Peyer's patch (tissue), 4 donors: ENCODE results near the gene SCYGR7. TPM values are rescaled to one million over a fixed set of nuclear protein-coding genes. Genes with fewer than 3 reads are reported as not detected.

Experiments
- DNase-seq, 3 donors: peaks; one replicate each; pipeline ENCODE4 v3.0.0-alpha.2; 2017 to 2019
- H3K27ac ChIP-seq, 4 donors: fragments of 200-600 bp; sonication (generic); one replicate each; pipeline ENCODE4 v1.5.1; 2016 to 2019
- H3K27me3 ChIP-seq, 2 donors: fragments of 200-600 bp; sonication (generic); one replicate each; pipeline ENCODE4 v1.5.1; 2019
- H3K36me3 ChIP-seq, 3 donors: fragments of 200-600 bp; sonication (generic); one replicate each; pipeline ENCODE4 v1.5.1; 2016 to 2019
- H3K4me1 ChIP-seq, 4 donors: fragments of 200-600 bp; sonication (generic); one replicate each; pipeline ENCODE4 v1.5.1; 2016 to 2019
- H3K4me3 ChIP-seq, 4 donors: fragments of 200-600 bp; sonication (generic); 1 replicate in 3 of 4; 2 replicates in 1 of 4; pipeline ENCODE4 v1.5.1; 2016 to 2019; ENCODE audit warnings: mild to moderate bottlenecking in 1 of 4
- H3K9me3 ChIP-seq, 4 donors: fragments of 200-600 bp; sonication (generic); one replicate each; pipeline ENCODE4 v1.5.1; 2016 to 2019; ENCODE audit warnings: mild to moderate bottlenecking in 1 of 4
- CTCF ChIP-seq, 6 experiments: fragments of 450-650 bp in 4 of 6; fragments of 200-600 bp in 2 of 6; sonication (generic) in 1 of 6; IDR thresholded peaks; one replicate each; pipeline ENCODE4 v1.5.1; 2017 to 2019; ENCODE audit warnings: antibody characterized with exemption in 6 of 6, mild to moderate bottlenecking in 3 of 6, moderate library complexity in 1 of 6
- POLR2A ChIP-seq, 2 donors: fragments of 450-650 bp; IDR thresholded peaks; one replicate each; pipeline ENCODE4 v1.5.1; 2017; ENCODE audit warnings: antibody characterized with exemption in 2 of 2, mild to moderate bottlenecking in 2 of 2, moderate library complexity in 2 of 2
- total RNA-seq, 4 donors: library from RNA; depleted of rRNA; stranded (reverse); fragments of >200 nt; gene quantifications; one replicate each; pipeline ENCODE4 v1.1.0, GENCODE V29; 2016

SCYGR7 gene
- total RNA-seq, 4 donors from 2014 or later, result not detected

- no peak for DNase-seq
- H3K4me3 ChIP-seq, result no peak overlapping the region
- H3K27me3 ChIP-seq, result no peaks in the 10 kb centered on the region
- TF ChIP-seq POLR2A (IDR thresholded peaks at IDR 0.05) (no peak), CTCF (IDR thresholded peaks at IDR 0.05) (no peak)
- no peaks in the 10 kb centered on the region for H3K9me3 ChIP-seq
- H3K27ac ChIP-seq, result peak overlapping the region in 2 of 4 donors; percentile 67 to 84
- H3K4me1 ChIP-seq, result peaks cover 0 to 9% (median 4%) of the 10 kb centered on the region in 4 donors
- H3K36me3 ChIP-seq, result no peaks in the 10 kb centered on the region
These were observed 33.8 kb downstream of the SCYGR7 start for GRCh38 chr2:227761740-227762476.

GRCh38 chr2:227765788-227766372 is 37.7 kb downstream of the SCYGR7 start:
- DNase-seq, result no peak
- Histone ChIP-seq H3K4me3 (no peak overlapping the region), H3K27ac (no peak overlapping the region), H3K27me3 (no peaks in the 10 kb centered on the region), H3K9me3 (no peaks in the 10 kb centered on the region), H3K36me3 (no peaks in the 10 kb centered on the region), H3K4me1 (peaks cover 0 to 9% (median 4%) of the 10 kb centered on the region in 4 donors)
- TF ChIP-seq CTCF (IDR thresholded peaks at IDR 0.05), result no peak
- no peak for TF ChIP-seq POLR2A (IDR thresholded peaks at IDR 0.05)

GRCh38 chr2:227766373-227766883 is 38.3 kb downstream of the SCYGR7 start:
- H3K27ac ChIP-seq, result no peak overlapping the region
- H3K36me3 ChIP-seq, result no peaks in the 10 kb centered on the region
- TF ChIP-seq CTCF (IDR thresholded peaks at IDR 0.05) (peak; percentile 50 to 94 (median 80)), POLR2A (IDR thresholded peaks at IDR 0.05) (no peak)
- peak; percentile 59 to 89 (median 82) for DNase-seq
- peaks cover 0 to 4% (median 1%) of the 10 kb centered on the region in 4 donors for H3K4me1 ChIP-seq
- H3K27me3 ChIP-seq, result no peaks in the 10 kb centered on the region
- H3K4me3 ChIP-seq, result no peak overlapping the region
- no peaks in the 10 kb centered on the region for H3K9me3 ChIP-seq

GRCh38 chr2:227767830-227768229 is 39.7 kb downstream of the SCYGR7 start:
- H3K36me3 ChIP-seq, result no peaks in the 10 kb centered on the region
- no peak overlapping the region for H3K4me3 ChIP-seq
- H3K4me1 ChIP-seq, result no peaks in the 10 kb centered on the region
- H3K27me3 ChIP-seq, result no peaks in the 10 kb centered on the region
- no peak for DNase-seq
- no peaks in the 10 kb centered on the region for H3K9me3 ChIP-seq
- TF ChIP-seq CTCF (IDR thresholded peaks at IDR 0.05), result no peak
- no peak for TF ChIP-seq POLR2A (IDR thresholded peaks at IDR 0.05)
- H3K27ac ChIP-seq, result no peak overlapping the region

GRCh38 chr2:227772197-227772661 is 44.1 kb downstream of the SCYGR7 start:
- Histone ChIP-seq H3K36me3 (no peaks in the 10 kb centered on the region), H3K4me1 (peaks cover 0 to 14% (median 0%) of the 10 kb centered on the region in 4 donors), H3K9me3 (no peaks in the 10 kb centered on the region), H3K4me3 (no peak overlapping the region), H3K27ac (no peak overlapping the region), H3K27me3 (no peaks in the 10 kb centered on the region)
- no peak for DNase-seq
- TF ChIP-seq CTCF (IDR thresholded peaks at IDR 0.05) (no peak), POLR2A (IDR thresholded peaks at IDR 0.05) (no peak)
